ENCODE results near the gene MTA2. TPM values are rescaled to one million over a fixed set of nuclear protein-coding genes. Genes with fewer than 3 reads are reported as not detected.
"Not testable (repeated sequence)": the region's sequence is repeated elsewhere in the genome, so short reads cannot be mapped to it uniquely, and the experiment has no call there.

MTA2 gene
- total RNA-seq, 1 donor from 2014 or later = 136 TPM

DNA sequence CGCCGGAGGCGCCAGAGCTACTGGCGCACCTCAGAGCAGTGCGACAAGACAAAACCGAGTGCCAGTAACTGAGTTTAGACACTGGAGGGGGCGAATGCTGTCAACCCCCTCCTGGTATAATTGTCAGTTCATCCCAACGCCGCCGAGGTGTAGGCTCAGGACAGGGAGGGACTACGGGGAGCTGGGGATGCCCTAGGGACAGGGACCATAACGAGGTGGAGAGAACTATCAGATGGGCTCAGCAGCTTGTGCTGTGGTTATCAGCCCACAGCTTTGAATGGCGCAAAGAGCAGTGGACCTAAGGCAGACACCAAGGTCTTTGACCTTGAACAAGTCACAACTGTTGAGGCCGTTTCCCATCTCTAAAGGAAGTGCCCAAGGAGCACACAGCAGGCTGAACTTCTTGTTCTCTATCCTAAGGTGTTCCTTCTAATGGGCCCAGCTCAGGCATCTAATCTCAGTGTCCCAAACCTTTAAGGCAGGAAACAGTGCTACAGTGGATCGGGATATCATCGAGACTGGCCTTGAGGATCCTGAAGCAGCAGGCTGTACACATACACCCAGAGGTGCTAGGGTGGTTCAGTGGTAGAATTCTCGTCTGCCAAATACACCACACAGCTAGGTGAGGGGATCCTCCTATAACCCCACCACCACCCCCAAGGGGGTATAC lies 9.4 kb downstream of the MTA2 start:
- Histone ChIP-seq H3K4me3 (ENCODE audit: low read depth, low read length) (peak overlapping the region; percentile 42), H3K27me3 (ENCODE audit: control insufficient read depth, insufficient read depth, low read length) (no peaks in the 10 kb centered on the region), H3K36me3 (ENCODE audit: control insufficient read depth, insufficient read depth, low read length) (peaks cover 7% of the 10 kb centered on the region)
- TF ChIP-seq, protein P1, sequence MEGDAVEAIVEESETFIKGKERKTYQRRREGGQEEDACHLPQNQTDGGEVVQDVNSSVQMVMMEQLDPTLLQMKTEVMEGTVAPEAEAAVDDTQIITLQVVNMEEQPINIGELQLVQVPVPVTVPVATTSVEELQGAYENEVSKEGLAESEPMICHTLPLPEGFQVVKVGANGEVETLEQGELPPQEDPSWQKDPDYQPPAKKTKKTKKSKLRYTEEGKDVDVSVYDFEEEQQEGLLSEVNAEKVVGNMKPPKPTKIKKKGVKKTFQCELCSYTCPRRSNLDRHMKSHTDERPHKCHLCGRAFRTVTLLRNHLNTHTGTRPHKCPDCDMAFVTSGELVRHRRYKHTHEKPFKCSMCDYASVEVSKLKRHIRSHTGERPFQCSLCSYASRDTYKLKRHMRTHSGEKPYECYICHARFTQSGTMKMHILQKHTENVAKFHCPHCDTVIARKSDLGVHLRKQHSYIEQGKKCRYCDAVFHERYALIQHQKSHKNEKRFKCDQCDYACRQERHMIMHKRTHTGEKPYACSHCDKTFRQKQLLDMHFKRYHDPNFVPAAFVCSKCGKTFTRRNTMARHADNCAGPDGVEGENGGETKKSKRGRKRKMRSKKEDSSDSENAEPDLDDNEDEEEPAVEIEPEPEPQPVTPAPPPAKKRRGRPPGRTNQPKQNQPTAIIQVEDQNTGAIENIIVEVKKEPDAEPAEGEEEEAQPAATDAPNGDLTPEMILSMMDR (IDR thresholded peaks at IDR 0.05; ENCODE audit: insufficient read depth, low read length, poor library complexity, severe bottlenecking) = no peak
- DNase-seq (ENCODE audit: low read depth) = no peak

DNA sequence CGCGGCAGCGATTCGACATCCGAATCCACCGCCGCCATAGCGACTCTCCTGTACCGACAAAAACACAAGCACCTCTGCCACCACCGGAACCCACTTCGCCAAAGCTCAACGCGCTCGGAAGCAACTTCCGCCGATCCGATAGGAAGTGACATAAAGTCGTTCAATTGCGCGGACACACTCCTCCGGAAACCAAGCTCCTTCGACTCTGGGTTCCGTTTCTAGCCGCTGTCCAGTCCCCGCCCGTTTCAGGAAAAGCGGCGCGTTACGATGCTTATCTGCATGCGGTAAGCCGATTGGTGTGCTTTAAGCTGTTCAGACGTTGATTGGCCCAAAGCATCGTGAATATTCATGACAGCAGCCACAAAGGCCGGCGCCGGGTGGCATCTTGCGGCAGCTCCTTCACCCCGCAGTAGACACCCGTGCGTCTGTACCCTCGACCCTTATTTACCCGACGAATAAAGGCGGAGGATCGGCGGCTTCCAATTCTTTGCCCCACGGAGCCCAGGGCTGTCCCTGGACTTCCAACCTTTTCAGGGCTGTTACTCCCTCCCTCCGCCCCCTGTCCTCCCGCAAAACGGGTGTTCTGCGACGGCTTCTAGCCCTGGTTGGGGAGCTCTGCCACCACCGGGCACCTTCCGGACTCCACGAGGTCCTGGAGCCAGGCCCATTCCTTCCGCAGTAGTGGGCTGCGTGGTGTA lies 10.1 kb downstream of the MTA2 start, which contains the start of gene TUT1:
TUT1 (minus strand) TSS at position 76 of the 698 bp plus-strand sequence; CDS start at position 38, 38 bp downstream.
- no peaks in the 10 kb centered on the region for H3K27me3 ChIP-seq (ENCODE audit: control insufficient read depth, insufficient read depth, low read length)
- TF ChIP-seq, protein P1 (IDR thresholded peaks at IDR 0.05; ENCODE audit: insufficient read depth, low read length, poor library complexity, severe bottlenecking) = no peak
- peak within 1 kb of the TSS; percentile 91 for H3K4me3 ChIP-seq (ENCODE audit: low read depth, low read length)
- peak; percentile 94 for DNase-seq (ENCODE audit: low read depth)
- H3K36me3 ChIP-seq (ENCODE audit: control insufficient read depth, insufficient read depth, low read length) = peaks cover 7% of the 10 kb centered on the region

DNA sequence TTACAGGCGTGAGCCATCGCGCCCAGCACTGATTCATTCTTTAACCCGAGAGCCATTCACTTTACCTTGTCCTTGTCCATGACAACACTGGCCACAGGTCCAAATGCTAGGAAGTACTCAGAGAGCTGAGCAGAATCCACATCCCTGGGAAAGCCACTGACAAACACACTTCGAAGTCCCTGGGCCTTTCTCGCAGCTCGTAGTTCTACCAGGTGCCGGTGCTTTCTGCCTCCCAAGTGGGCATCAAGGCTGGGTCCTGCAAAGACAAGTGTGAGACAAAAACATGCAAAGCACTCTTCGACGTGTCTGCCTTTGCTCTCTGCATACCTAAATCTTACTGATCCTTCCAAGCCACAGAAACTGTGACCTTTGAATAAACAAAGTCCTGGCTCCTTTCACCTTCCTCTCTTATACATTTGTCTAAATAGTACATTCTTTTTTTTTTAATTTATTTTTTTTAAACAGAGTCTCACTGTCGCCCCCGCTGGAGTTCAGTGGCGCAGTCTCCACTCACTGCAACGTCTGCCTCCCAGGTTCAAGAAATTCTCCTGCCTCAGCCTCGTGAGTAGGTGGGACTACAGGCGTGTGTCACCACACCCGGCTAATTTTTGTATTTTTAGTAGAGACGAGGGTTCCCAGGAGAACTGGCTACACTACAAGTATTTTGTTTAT lies 12.6 kb downstream of the MTA2 start:
- TF ChIP-seq, protein P1 (IDR thresholded peaks at IDR 0.05; ENCODE audit: insufficient read depth, low read length, poor library complexity, severe bottlenecking) = peak; percentile 38
- DNase-seq (ENCODE audit: low read depth) = no peak
- Histone ChIP-seq H3K36me3 (ENCODE audit: control insufficient read depth, insufficient read depth, low read length) (peaks cover 4% of the 10 kb centered on the region), H3K4me3 (ENCODE audit: low read depth, low read length) (no peak overlapping the region), H3K27me3 (ENCODE audit: control insufficient read depth, insufficient read depth, low read length) (no peaks in the 10 kb centered on the region)

DNA sequence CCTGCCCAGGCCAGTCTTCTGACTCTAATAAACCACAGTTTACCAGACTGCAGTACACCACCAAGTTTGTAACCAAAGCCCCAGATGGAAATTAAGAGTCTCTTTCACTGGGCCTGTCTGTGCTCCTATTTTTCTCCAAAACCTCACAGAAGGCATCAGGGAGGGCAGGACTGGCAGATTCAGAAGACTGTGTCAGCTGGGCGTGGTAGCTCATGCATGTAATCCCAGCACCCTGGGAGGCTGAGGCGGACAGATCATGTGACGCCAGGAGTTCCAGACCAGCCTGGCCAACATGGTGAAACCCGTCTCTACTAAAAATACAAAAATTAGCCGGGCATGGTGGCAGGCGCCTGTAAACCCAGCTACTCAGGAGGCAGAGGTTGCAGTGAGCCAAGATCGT lies 16.3 kb downstream of the MTA2 start:
- DNase-seq (ENCODE audit: low read depth); H3K27me3 ChIP-seq (ENCODE audit: control insufficient read depth, insufficient read depth, low read length): not testable (repeated sequence)

DNA sequence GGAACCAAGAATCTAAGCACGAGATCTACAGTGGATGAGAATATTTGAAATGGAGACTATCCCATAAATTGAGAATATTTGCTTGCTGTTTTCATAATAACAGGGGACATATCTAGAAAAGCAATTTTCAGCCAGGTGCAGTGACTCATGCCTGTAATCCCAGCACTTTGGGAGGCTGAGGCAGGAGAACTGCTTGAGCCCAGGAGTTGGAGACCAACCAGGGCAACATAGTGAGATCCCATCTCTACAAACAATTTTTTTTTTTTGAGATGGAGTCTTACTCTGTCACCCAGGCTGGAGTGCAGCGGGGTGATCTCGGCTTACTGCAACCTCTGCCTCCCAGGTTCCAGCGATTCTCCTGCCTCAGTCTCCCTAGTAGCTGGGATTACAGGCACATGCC lies 19.9 kb downstream of the MTA2 start:
- DNase-seq (ENCODE audit: low read depth); H3K27me3 ChIP-seq (ENCODE audit: control insufficient read depth, insufficient read depth, low read length); H3K4me3 ChIP-seq (ENCODE audit: low read depth, low read length); H3K36me3 ChIP-seq (ENCODE audit: control insufficient read depth, insufficient read depth, low read length): not testable (repeated sequence)

More for the DNA sequence above, 16.3 kb downstream of the MTA2 start:
- not testable (repeated sequence) for H3K36me3 ChIP-seq (ENCODE audit: control insufficient read depth, insufficient read depth, low read length); H3K4me3 ChIP-seq (ENCODE audit: low read depth, low read length)

DNA sequence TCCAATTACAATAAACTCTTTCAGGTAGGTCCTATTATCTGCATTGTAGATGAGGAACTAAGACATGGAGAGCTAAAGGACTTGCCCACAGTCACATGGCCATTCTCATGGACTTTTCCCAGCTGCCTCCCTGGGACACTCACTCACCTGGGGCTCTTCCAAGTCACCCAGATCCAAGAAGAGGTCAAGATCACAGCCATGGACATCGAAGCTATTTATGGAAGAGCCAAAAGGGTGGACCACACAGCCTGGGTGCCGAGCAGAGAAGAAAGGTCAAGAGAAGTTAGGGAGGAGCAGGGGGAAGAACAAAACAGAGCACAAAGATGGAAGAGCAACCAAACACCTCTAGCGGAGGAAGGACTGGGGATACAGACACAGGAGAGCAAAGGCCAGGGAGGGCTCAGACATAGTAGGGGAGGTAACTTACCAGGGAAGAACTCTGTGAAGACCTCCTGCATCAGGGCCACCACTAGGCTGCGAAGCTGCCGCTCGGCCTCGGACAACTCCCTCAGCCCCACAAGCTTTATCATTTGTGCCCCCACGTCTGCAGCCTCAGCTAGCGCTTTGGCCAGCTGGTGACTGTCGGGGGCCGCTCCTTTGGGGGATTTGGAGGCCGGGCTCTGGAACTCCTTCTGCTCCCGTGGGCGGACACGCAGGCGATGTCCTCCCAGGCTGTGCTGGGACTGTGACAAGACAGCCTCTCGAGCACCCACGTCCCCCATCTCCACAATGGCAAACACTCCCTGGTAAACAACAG lies 20.5 kb downstream of the MTA2 start:
- TF ChIP-seq, protein P1 (IDR thresholded peaks at IDR 0.05; ENCODE audit: insufficient read depth, low read length, poor library complexity, severe bottlenecking) = no peak
- no peak for DNase-seq (ENCODE audit: low read depth)
- peaks cover 4% of the 10 kb centered on the region for H3K36me3 ChIP-seq (ENCODE audit: control insufficient read depth, insufficient read depth, low read length)

More for the DNA sequence above, 20.5 kb downstream of the MTA2 start:
- H3K27me3 ChIP-seq (ENCODE audit: control insufficient read depth, insufficient read depth, low read length) = no peaks in the 10 kb centered on the region
- H3K4me3 ChIP-seq (ENCODE audit: low read depth, low read length) = no peak overlapping the region

Measured in kidney epithelial cell (primary cell).